ENCODE results near the gene DSG4. TPM values are rescaled to one million over a fixed set of nuclear protein-coding genes. Genes with fewer than 3 reads are reported as not detected.
"Not testable (repeated sequence)": the region's sequence is repeated elsewhere in the genome, so short reads cannot be mapped to it uniquely, and the experiment has no call there.

Gene DSG4
- under 1 TPM in 2 of 3 donors, not detected in 1; 0.24 to 0.26 TPM for total RNA-seq
- long read RNA-seq, donor 1, partial matches to known transcripts, result 0 of 1 reads
- long read RNA-seq, donor 1, other reads (novel, unspliced or antisense), result 1 of 1 reads
- long read RNA-seq, donor 2, result 0 reads

GRCh38 chr18:31376477-31376876 is at the start of gene DSG4:
TSS of gene DSG4 (plus strand) at chr18:31376777. CDS start at chr18:31376912, 135 bp downstream.
- Histone ChIP-seq H3K36me3 (ENCODE audit: low read depth) (no peaks in the 10 kb centered on the region), H3K4me3 (no peak within 1 kb of the TSS), H3K4me1 (ENCODE audit: low read depth) (no peaks in the 10 kb centered on the region), H3K9me3 (no peaks in the 10 kb centered on the region)
- DNase-seq, result no peak
- intact Hi-C loops (cut with DNase I, micrococcal nuclease), result no loop called here
- ATAC-seq, result no peak
- TF ChIP-seq, protein P1, sequence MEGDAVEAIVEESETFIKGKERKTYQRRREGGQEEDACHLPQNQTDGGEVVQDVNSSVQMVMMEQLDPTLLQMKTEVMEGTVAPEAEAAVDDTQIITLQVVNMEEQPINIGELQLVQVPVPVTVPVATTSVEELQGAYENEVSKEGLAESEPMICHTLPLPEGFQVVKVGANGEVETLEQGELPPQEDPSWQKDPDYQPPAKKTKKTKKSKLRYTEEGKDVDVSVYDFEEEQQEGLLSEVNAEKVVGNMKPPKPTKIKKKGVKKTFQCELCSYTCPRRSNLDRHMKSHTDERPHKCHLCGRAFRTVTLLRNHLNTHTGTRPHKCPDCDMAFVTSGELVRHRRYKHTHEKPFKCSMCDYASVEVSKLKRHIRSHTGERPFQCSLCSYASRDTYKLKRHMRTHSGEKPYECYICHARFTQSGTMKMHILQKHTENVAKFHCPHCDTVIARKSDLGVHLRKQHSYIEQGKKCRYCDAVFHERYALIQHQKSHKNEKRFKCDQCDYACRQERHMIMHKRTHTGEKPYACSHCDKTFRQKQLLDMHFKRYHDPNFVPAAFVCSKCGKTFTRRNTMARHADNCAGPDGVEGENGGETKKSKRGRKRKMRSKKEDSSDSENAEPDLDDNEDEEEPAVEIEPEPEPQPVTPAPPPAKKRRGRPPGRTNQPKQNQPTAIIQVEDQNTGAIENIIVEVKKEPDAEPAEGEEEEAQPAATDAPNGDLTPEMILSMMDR (IDR thresholded peaks at IDR 0.05), result no peak

- TF ChIP-seq, protein P1 (IDR thresholded peaks at IDR 0.05), result no peak
- ATAC-seq, result no peak
- DNase-seq, result no peak
- Histone ChIP-seq H3K36me3 (ENCODE audit: low read depth) (no peaks in the 10 kb centered on the region), H3K4me1 (ENCODE audit: low read depth) (no peaks in the 10 kb centered on the region), H3K9me3 (no peaks in the 10 kb centered on the region), H3K4me3 (no peak overlapping the region)
- intact Hi-C loops (cut with DNase I, micrococcal nuclease), result no loop called here
These were observed 46.7 kb upstream of the DSG4 start for GRCh38 chr18:31329787-31330438.

GRCh38 chr18:31343454-31343853 is 33.1 kb upstream of the DSG4 start:
- H3K9me3 ChIP-seq, result no peaks in the 10 kb centered on the region
- no peak for ATAC-seq
- intact Hi-C loops (cut with DNase I, micrococcal nuclease), result no loop called here
- no peak for DNase-seq
- H3K4me3 ChIP-seq, result no peak overlapping the region
- no peaks in the 10 kb centered on the region for H3K4me1 ChIP-seq (ENCODE audit: low read depth)
- no peaks in the 10 kb centered on the region for H3K36me3 ChIP-seq (ENCODE audit: low read depth)
- TF ChIP-seq, protein P1 (IDR thresholded peaks at IDR 0.05), result no peak

GRCh38 chr18:31353336-31353735 is 23.2 kb upstream of the DSG4 start:
- H3K9me3 ChIP-seq; DNase-seq; ATAC-seq; intact Hi-C loops (cut with DNase I, micrococcal nuclease); H3K4me1 ChIP-seq (ENCODE audit: low read depth); H3K4me3 ChIP-seq; H3K36me3 ChIP-seq (ENCODE audit: low read depth): not testable (repeated sequence)

- DNase-seq (no peak), ATAC-seq (no peak)
- H3K4me3 ChIP-seq, result no peak overlapping the region
- intact Hi-C loops (cut with DNase I, micrococcal nuclease), result no loop called here
- TF ChIP-seq, protein P1 (IDR thresholded peaks at IDR 0.05), result no peak
- H3K9me3 ChIP-seq, result no peaks in the 10 kb centered on the region
- H3K36me3 ChIP-seq (ENCODE audit: low read depth), result no peaks in the 10 kb centered on the region
- H3K4me1 ChIP-seq (ENCODE audit: low read depth), result no peaks in the 10 kb centered on the region
These were observed 21.6 kb upstream of the DSG4 start for GRCh38 chr18:31354990-31355389.

- ATAC-seq (no peak), DNase-seq (no peak)
- TF ChIP-seq, protein P1 (IDR thresholded peaks at IDR 0.05), result no peak
- no peaks in the 10 kb centered on the region for H3K9me3 ChIP-seq
- H3K36me3 ChIP-seq (ENCODE audit: low read depth), result no peaks in the 10 kb centered on the region
- H3K4me3 ChIP-seq, result no peak overlapping the region
- H3K4me1 ChIP-seq (ENCODE audit: low read depth), result no peaks in the 10 kb centered on the region
- intact Hi-C loops (cut with DNase I, micrococcal nuclease), result no loop called here
These were observed 20.6 kb upstream of the DSG4 start for GRCh38 chr18:31356025-31356424.
